Neural crest cell (in vitro differentiated cells): ENCODE results near the gene MLLT1. TPM values are rescaled to one million over a fixed set of nuclear protein-coding genes. Genes with fewer than 3 reads are reported as not detected.

Experiments
- DNase-seq: peaks from one replicate; pipeline ENCODE4 v3.0.0; 2021; ENCODE audit warnings: low read depth, mixed read lengths, low spot score
- H3K27ac Mint-ChIP-seq: one replicate; pipeline ENCODE4 v1.8.0; 2021; ENCODE audit warnings: mild to moderate bottlenecking, mixed read lengths; ENCODE audit not compliant: unreplicated experiment
- H3K27me3 Mint-ChIP-seq: 2 replicates; pipeline ENCODE4 v1.8.0; 2021; ENCODE audit warnings: low read depth, mild to moderate bottlenecking, mixed read lengths
- H3K36me3 Mint-ChIP-seq: 2 replicates; pipeline ENCODE4 v1.8.0; 2021; ENCODE audit warnings: low read depth, mild to moderate bottlenecking, mixed read lengths
- H3K4me1 Mint-ChIP-seq: 2 replicates; pipeline ENCODE4 v1.8.0; 2021; ENCODE audit warnings: mixed read lengths
- H3K4me3 Mint-ChIP-seq: one replicate; pipeline ENCODE4 v1.8.0; 2021; ENCODE audit warnings: mild to moderate bottlenecking, mixed read lengths
- H3K9me3 Mint-ChIP-seq: 2 replicates; pipeline ENCODE4 v1.8.0; 2021; ENCODE audit warnings: mixed read lengths
- total RNA-seq: library from RNA; stranded (reverse); gene quantifications from 2 replicates; pipeline ENCODE4 v1.2.1, GENCODE V29; 2021
- TF ChIP-seq, protein P1 (sequence below): fragments of 200-600 bp; sonication (generic); conservative IDR thresholded peaks from 2 replicates; pipeline ENCODE4 v1.5.0; 2021; ENCODE audit warnings: antibody characterized with exemption, mild to moderate bottlenecking

Gene MLLT1
- total RNA-seq, 1 donor from 2014 or later, result 86.4 TPM

DNA sequence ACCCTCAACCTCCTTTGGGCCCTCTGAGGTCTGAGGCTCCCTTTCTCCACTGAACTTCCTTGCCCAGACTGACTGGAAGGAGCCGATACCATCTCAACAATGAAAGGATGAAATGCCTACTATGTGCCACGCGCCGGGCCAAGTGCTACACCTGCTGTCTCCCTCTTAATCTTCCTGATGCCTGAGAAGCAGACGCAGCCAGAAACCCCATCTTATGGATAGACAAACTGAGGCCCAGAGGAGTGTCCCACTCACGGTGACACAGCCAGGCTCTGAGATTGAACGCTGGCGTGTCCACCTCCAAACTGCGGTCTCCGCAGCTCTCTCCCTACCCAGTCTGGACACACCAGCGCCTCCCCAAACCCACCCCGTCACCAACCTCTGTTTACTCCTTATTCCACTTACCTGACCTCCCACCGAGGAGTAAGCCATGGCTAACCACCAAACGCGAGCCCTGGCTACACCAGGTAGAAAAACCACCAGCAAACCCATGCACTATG lies 20.9 kb downstream of the MLLT1 start:
- no peaks in the 10 kb centered on the region for H3K27me3 Mint-ChIP-seq
- no peaks in the 10 kb centered on the region for H3K9me3 Mint-ChIP-seq
- H3K4me3 Mint-ChIP-seq, result no peak overlapping the region
- no peak for DNase-seq
- no peaks in the 10 kb centered on the region for H3K36me3 Mint-ChIP-seq
- H3K4me1 Mint-ChIP-seq, result peaks cover 8% of the 10 kb centered on the region
- TF ChIP-seq, protein P1, sequence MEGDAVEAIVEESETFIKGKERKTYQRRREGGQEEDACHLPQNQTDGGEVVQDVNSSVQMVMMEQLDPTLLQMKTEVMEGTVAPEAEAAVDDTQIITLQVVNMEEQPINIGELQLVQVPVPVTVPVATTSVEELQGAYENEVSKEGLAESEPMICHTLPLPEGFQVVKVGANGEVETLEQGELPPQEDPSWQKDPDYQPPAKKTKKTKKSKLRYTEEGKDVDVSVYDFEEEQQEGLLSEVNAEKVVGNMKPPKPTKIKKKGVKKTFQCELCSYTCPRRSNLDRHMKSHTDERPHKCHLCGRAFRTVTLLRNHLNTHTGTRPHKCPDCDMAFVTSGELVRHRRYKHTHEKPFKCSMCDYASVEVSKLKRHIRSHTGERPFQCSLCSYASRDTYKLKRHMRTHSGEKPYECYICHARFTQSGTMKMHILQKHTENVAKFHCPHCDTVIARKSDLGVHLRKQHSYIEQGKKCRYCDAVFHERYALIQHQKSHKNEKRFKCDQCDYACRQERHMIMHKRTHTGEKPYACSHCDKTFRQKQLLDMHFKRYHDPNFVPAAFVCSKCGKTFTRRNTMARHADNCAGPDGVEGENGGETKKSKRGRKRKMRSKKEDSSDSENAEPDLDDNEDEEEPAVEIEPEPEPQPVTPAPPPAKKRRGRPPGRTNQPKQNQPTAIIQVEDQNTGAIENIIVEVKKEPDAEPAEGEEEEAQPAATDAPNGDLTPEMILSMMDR, result no peak
- no peak overlapping the region for H3K27ac Mint-ChIP-seq

DNA sequence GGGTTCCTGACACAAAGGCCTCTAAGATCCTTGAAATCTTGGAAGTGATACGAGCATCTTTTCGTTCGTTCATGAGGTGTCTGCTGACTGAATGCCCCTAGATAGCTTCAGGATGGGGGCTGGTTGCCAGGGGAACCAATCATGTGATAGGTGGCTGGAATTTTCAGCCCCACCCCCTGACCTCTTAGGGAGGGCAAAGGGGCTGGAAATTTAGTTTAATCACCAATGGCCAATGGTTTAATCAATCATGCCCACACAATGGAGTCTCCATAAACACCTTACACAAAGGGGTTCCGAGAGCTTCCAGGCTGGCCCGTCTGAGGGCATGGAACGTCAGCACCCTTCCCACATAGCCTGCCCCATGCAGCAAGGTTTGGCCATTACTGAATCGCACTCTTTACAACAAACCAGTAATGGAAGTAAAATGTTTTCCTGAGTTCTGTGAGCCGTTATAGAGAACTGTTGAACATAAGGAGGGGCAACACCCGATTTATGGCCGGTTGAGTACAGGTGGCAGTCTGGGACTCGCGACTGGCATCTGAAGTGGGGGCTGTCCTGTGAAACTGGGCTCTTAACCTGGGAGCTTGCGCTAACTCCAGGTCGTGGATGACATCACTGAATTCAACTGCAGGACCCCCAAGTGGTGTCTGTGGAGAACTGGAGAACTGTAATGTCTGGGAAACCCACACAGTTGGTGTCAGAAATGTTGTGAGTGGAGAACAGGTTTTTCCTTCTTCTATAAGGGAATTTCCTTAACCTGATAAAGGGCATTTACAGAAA lies 25.6 kb downstream of the MLLT1 start:
- Mint-ChIP-seq H3K27ac (no peak overlapping the region), H3K4me1 (peaks cover 35% of the 10 kb centered on the region), H3K27me3 (no peaks in the 10 kb centered on the region), H3K9me3 (no peaks in the 10 kb centered on the region), H3K36me3 (no peaks in the 10 kb centered on the region), H3K4me3 (no peak overlapping the region)
- DNase-seq, result no peak
- TF ChIP-seq, protein P1, result no peak

DNA sequence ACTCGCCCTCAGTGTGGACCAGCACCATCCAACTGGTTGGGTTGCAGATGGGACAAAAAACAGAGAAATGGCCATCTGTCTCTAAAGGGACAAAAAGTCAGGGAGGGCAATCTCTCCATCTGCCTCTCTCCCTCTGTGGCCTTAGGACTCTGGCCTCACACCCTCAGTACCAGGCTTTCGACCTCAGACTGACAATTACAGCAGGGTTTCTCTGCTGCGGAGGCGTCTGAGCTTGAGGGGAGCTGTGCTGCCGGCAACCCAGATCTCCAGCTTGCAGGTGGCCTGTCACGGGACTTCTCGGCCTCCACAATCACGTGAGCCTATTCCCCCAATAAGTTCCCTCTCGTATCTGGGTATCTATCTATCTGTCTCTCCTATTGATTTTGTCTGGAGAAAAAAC lies 27.7 kb downstream of the MLLT1 start:
- peaks cover 3% of the 10 kb centered on the region for H3K9me3 Mint-ChIP-seq
- no peak overlapping the region for H3K4me3 Mint-ChIP-seq
- TF ChIP-seq, protein P1, result no peak
- H3K4me1 Mint-ChIP-seq, result peaks cover 46% of the 10 kb centered on the region
- no peaks in the 10 kb centered on the region for H3K27me3 Mint-ChIP-seq
- DNase-seq, result no peak
- H3K36me3 Mint-ChIP-seq, result peaks cover 8% of the 10 kb centered on the region
- H3K27ac Mint-ChIP-seq, result no peak overlapping the region

DNA sequence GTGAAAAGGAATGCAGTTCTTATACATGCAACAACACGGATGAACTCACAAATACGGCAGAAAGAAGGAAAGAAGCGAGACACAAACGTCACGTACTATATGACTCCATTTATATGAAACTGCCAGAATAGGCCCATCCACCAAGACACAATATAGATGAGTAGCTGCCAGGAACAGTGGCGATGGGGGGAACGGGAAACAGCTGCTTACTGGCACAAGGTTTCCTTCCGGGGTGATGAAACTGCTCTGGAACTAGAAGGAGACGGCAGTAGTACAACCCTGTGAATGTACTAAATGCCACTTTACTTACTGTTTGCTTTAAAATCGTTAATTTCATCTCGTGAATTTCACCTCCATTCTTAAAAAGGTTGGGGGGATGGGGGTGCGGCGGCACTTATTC lies 28.9 kb downstream of the MLLT1 start:
- Mint-ChIP-seq H3K27ac (peak overlapping the region; percentile 46), H3K4me1 (peaks cover 46% of the 10 kb centered on the region), H3K27me3 (no peaks in the 10 kb centered on the region), H3K4me3 (no peak overlapping the region), H3K36me3 (peaks cover 19% of the 10 kb centered on the region), H3K9me3 (peaks cover 11% of the 10 kb centered on the region)
- DNase-seq, result no peak
- TF ChIP-seq, protein P1, result no peak

DNA sequence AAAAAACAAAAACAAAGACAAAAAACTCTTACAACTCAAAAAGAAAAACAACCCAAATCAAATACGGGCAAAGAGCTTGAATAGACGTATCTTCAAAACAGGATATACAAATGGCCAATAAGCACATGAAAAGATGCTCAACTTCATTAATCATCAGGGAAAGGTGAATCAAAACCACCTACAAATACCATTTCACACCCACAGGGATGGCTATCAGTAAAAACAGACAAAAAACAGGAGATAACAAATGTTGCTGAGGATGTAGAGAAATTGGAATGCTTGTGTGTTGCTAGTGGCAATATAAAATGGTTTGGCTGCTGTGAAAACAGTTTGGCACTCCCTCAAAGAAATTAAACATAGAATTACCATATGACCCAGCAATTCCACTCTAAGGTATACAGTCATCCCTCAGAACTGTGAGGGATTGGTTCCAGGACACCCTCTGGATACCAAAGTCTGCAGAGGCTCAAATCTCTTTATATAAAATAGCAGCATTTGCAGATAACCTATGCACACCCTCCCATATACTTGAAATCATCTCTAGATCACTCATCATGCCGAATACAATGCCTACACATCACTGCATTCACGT lies 29.7 kb downstream of the MLLT1 start:
- Mint-ChIP-seq H3K27ac (peak overlapping the region; percentile 78), H3K4me3 (no peak overlapping the region), H3K27me3 (no peaks in the 10 kb centered on the region), H3K4me1 (peaks cover 46% of the 10 kb centered on the region), H3K9me3 (peaks cover 11% of the 10 kb centered on the region), H3K36me3 (peaks cover 21% of the 10 kb centered on the region)
- DNase-seq, result no peak
- TF ChIP-seq, protein P1, result no peak
